IMR-90 (cell line): Measurements from ENCODE around the gene PCDH1.

Source experiments
- BHLHE40 ChIP-seq: fragments of 150-350 bp; IDR thresholded peaks from 2 replicates; pipeline ENCODE4 v1.6.1; 2016; ENCODE audit warnings: mild to moderate bottlenecking, low read depth, low read length
- CTCF ChIP-seq: conservative IDR thresholded peaks from 2 replicates; pipeline ENCODE4 v1.5.1; 2012; ENCODE audit warnings: mild to moderate bottlenecking, low read depth, low read length, improper control_type of control experiment
- MAFK ChIP-seq: IDR thresholded peaks from 2 replicates; pipeline ENCODE4 v1.6.1; 2012; ENCODE audit warnings: low read depth, low read length, improper control_type of control experiment
- POLR2A ChIP-seq: IDR thresholded peaks from 2 replicates; pipeline ENCODE4 v1.6.1; 2012; ENCODE audit warnings: mild to moderate bottlenecking, low read depth, low read length
- RAD21 ChIP-seq: IDR thresholded peaks from 2 replicates; pipeline ENCODE4 v1.6.1; 2012; ENCODE audit warnings: low read length, improper control_type of control experiment
- RCOR1 ChIP-seq: IDR thresholded peaks from 2 replicates; pipeline ENCODE4 v1.6.1; 2012; ENCODE audit warnings: mild to moderate bottlenecking, low read length, improper control_type of control experiment; ENCODE audit not compliant: insufficient replicate concordance
- SMC3 ChIP-seq: fragments of 150-350 bp; IDR thresholded peaks from 2 replicates; pipeline ENCODE4 v1.6.1; 2016; ENCODE audit warnings: low read depth, mild to moderate bottlenecking, antibody characterized with exemption, low read length, moderate library complexity
- USF2 ChIP-seq: fragments of 150-350 bp; IDR thresholded peaks from 2 replicates; pipeline ENCODE4 v1.6.1; 2017; ENCODE audit warnings: mild to moderate bottlenecking, antibody characterized with exemption, low read length, low read depth

GRCh38 chr5:141826674-141827073 lies 51.5 kb downstream of the PCDH1 start:
- TF ChIP-seq CTCF, result no peak
- no peak for TF ChIP-seq POLR2A
- TF ChIP-seq SMC3, result no peak
- TF ChIP-seq USF2, result no peak
- TF ChIP-seq RCOR1, result no peak
- no peak for TF ChIP-seq BHLHE40
- TF ChIP-seq MAFK, result no peak
- TF ChIP-seq RAD21, result no peak
